Esophagus muscularis mucosa (tissue), 4 donors: Measurements from ENCODE around the gene GCN1. TPM values are rescaled to one million over a fixed set of nuclear protein-coding genes. Genes with fewer than 3 reads are reported as not detected.

Experiments
- DNase-seq: peaks from one replicate; pipeline ENCODE4 v3.0.0-alpha.2; 2017; ENCODE audit errors: extremely low spot score
- H3K27ac ChIP-seq, 4 donors: fragments of 200-600 bp; sonication (generic); replicated peaks in 1 of 4; 1 replicate in 3 of 4; 2 replicates in 1 of 4; pipeline ENCODE4 v1.5.1; 2016 to 2019; ENCODE audit warnings: mild to moderate bottlenecking in 1 of 4
- H3K27me3 ChIP-seq, 4 donors: fragments of 200-600 bp; sonication (generic); one replicate each; pipeline versions ENCODE4 v1.5.1 to v1.6.0; 2016 to 2019
- H3K36me3 ChIP-seq, 4 donors: fragments of 200-600 bp; sonication (generic); one replicate each; pipeline ENCODE4 v1.5.1; 2016 to 2019
- H3K4me1 ChIP-seq, 4 donors: fragments of 200-600 bp; sonication (generic); one replicate each; pipeline ENCODE4 v1.5.1; 2016 to 2019
- H3K4me3 ChIP-seq, 4 donors: fragments of 200-600 bp; sonication (generic); 1 replicate in 2 of 4; 2 replicates in 2 of 4; pipeline ENCODE4 v1.5.1; 2016 to 2019; ENCODE audit warnings: mild to moderate bottlenecking in 4 of 4, moderate library complexity in 1 of 4
- H3K9me3 ChIP-seq, 4 donors: fragments of 200-600 bp; sonication (generic); 1 replicate in 3 of 4; 2 replicates in 1 of 4; pipeline ENCODE4 v1.5.1; 2016 to 2019
- CTCF ChIP-seq, 3 experiments: fragments of 200-600 bp in 2 of 3; fragments of 450-650 bp in 1 of 3; sonication (generic) in 2 of 3; IDR thresholded peaks; one replicate each; pipeline ENCODE4 v1.5.1; 2017 to 2019; ENCODE audit warnings: antibody characterized with exemption in 3 of 3, mild to moderate bottlenecking in 2 of 3, moderate library complexity in 1 of 3
- EP300 ChIP-seq: sonication (generic); formaldehyde crosslinking; IDR thresholded peaks from one replicate; pipeline ENCODE4 v1.6.1; 2017; ENCODE audit warnings: antibody characterized with exemption
- POLR2A ChIP-seq: fragments of 450-650 bp; IDR thresholded peaks from one replicate; pipeline ENCODE4 v1.6.1; 2017; ENCODE audit warnings: antibody characterized with exemption, moderate library complexity, mild to moderate bottlenecking, low read depth
- POLR2AphosphoS5 ChIP-seq, 2 donors: sonication (generic); formaldehyde crosslinking; IDR thresholded peaks; one replicate each; pipeline ENCODE4 v1.6.1; 2017; ENCODE audit warnings: antibody characterized with exemption in 2 of 2
- WGBS: methylation state at CpG from one replicate; pipeline ENCODE4 v1.1.5; 2018; 5-methylcytosine and 5-hydroxymethylcytosine counted together
- intact Hi-C: fragments of 100-400 bp; cut with DNase I; formaldehyde crosslinking; loops from one replicate; pipeline ENCODE4 v1.15.1; 2023
- total RNA-seq, 4 donors: library from RNA; depleted of rRNA; stranded (reverse); fragments of >200 nt; gene quantifications; one replicate each; pipeline versions ENCODE4 v1.1.0 to v1.2.1, GENCODE V29; 2016

GCN1 gene
- total RNA-seq, 4 donors from 2014 or later = 38.6 to 94.6 (median 49.3) TPM

- DNase-seq = no peak
- no peaks in the 10 kb centered on the region for H3K9me3 ChIP-seq
- 87% methylated on average over 9 of the region's 11 CpGs for WGBS
- no peaks in the 10 kb centered on the region for H3K27me3 ChIP-seq
- H3K4me3 ChIP-seq = no peak overlapping the region
- no peaks in the 10 kb centered on the region for H3K4me1 ChIP-seq
- TF ChIP-seq POLR2AphosphoS5 (IDR thresholded peaks at IDR 0.05) (no peak), POLR2A (no peak), CTCF (IDR thresholded peaks at IDR 0.05) (no peak), EP300 (no peak)
- no peak overlapping the region for H3K27ac ChIP-seq
- peaks cover 97 to 100% (median 100%) of the 10 kb centered on the region in 4 donors for H3K36me3 ChIP-seq
- intact Hi-C loops = no loop called here
Observed at GRCh38 chr12:120137833-120138232, 56.7 kb downstream of the GCN1 start.

GRCh38 chr12:120136093-120136770 is 58.3 kb downstream of the GCN1 start:
- H3K9me3 ChIP-seq = no peaks in the 10 kb centered on the region
- no peaks in the 10 kb centered on the region for H3K27me3 ChIP-seq
- no peak overlapping the region for H3K27ac ChIP-seq
- TF ChIP-seq POLR2A (no peak), POLR2AphosphoS5 (IDR thresholded peaks at IDR 0.05) (no peak), CTCF (IDR thresholded peaks at IDR 0.05) (no peak), EP300 (no peak)
- H3K4me1 ChIP-seq = no peaks in the 10 kb centered on the region
- no peak for DNase-seq
- intact Hi-C loops = no loop called here
- no peak overlapping the region for H3K4me3 ChIP-seq
- peaks cover 91 to 100% (median 100%) of the 10 kb centered on the region in 4 donors for H3K36me3 ChIP-seq
- WGBS = 94% methylated on average over 9 of the region's 11 CpGs

GRCh38 chr12:120134307-120134980 is 60.1 kb downstream of the GCN1 start:
- H3K4me1 ChIP-seq = peaks cover 0 to 4% (median 0%) of the 10 kb centered on the region in 4 donors
- no peak for DNase-seq
- no peak overlapping the region for H3K4me3 ChIP-seq
- no peak overlapping the region for H3K27ac ChIP-seq
- 96% methylated on average over 13 of the region's 20 CpGs for WGBS
- intact Hi-C loops = no loop called here
- H3K9me3 ChIP-seq = no peaks in the 10 kb centered on the region
- TF ChIP-seq CTCF (IDR thresholded peaks at IDR 0.05) (no peak), POLR2AphosphoS5 (IDR thresholded peaks at IDR 0.05) (no peak), EP300 (no peak), POLR2A (no peak)
- no peaks in the 10 kb centered on the region for H3K27me3 ChIP-seq
- peaks cover 92 to 100% (median 100%) of the 10 kb centered on the region in 4 donors for H3K36me3 ChIP-seq

- Histone ChIP-seq H3K27me3 (no peaks in the 10 kb centered on the region), H3K4me3 (no peak overlapping the region), H3K36me3 (peaks cover 94 to 100% (median 100%) of the 10 kb centered on the region in 4 donors), H3K4me1 (peaks cover 0 to 4% (median 0%) of the 10 kb centered on the region in 4 donors), H3K9me3 (no peaks in the 10 kb centered on the region), H3K27ac (no peak overlapping the region)
- no peak for DNase-seq
- TF ChIP-seq POLR2AphosphoS5 (IDR thresholded peaks at IDR 0.05) (no peak), CTCF (IDR thresholded peaks at IDR 0.05) (no peak), POLR2A (no peak), EP300 (no peak)
- 93% methylated on average over 5 of the region's 6 CpGs for WGBS
- intact Hi-C loops = no loop called here
Observed at GRCh38 chr12:120132863-120133385, 61.6 kb downstream of the GCN1 start.
